RWPE1 (cell line): Measurements from ENCODE around the gene FGFR2.

Experiments used
- CTCF ChIA-PET: fragments of 350-600 bp; sonication (Branson Sonifier 250); formaldehyde crosslinking; extraction: SDS; loops from one replicate; lab custom pipeline; 2021; lab: Yijun Ruan, JAX
- POLR2A ChIA-PET: fragments of 400-600 bp; formaldehyde crosslinking; extraction: SDS; loops from one replicate; lab custom pipeline; 2020; ENCODE audit warnings: antibody characterized with exemption; ENCODE audit not compliant: low non-redundant PET; lab: Yijun Ruan, JAX
- DNase-seq: peaks from one replicate; pipeline ENCODE4 v3.0.0; 2012; ENCODE audit warnings: low spot score
- H3K27ac ChIP-seq: fragments of 450-650 bp; 2 replicates; pipeline ENCODE4 v1.5.1; 2017
- TF ChIP-seq, protein P1 (sequence below): fragments of 450-650 bp; conservative IDR thresholded peaks from 2 replicates; pipeline ENCODE4 v1.5.1; 2017; ENCODE audit warnings: low read depth, mild to moderate bottlenecking

The FGFR2 gene

GRCh38 chr10:121433965-121434364 lies 164.3 kb downstream of the FGFR2 start:
- H3K27ac ChIP-seq: no peak overlapping the region
- POLR2A ChIA-PET: no interaction called here
- no peak for DNase-seq
- CTCF ChIA-PET: interaction anchor here (0.6 kb wide), 1 partner anchor 39 kb away, joined by 4 read pairs; no protein-coding TSS in a partner anchor
- TF ChIP-seq, protein P1, sequence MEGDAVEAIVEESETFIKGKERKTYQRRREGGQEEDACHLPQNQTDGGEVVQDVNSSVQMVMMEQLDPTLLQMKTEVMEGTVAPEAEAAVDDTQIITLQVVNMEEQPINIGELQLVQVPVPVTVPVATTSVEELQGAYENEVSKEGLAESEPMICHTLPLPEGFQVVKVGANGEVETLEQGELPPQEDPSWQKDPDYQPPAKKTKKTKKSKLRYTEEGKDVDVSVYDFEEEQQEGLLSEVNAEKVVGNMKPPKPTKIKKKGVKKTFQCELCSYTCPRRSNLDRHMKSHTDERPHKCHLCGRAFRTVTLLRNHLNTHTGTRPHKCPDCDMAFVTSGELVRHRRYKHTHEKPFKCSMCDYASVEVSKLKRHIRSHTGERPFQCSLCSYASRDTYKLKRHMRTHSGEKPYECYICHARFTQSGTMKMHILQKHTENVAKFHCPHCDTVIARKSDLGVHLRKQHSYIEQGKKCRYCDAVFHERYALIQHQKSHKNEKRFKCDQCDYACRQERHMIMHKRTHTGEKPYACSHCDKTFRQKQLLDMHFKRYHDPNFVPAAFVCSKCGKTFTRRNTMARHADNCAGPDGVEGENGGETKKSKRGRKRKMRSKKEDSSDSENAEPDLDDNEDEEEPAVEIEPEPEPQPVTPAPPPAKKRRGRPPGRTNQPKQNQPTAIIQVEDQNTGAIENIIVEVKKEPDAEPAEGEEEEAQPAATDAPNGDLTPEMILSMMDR: no peak

GRCh38 chr10:121428867-121429266 lies 169.4 kb downstream of the FGFR2 start:
- TF ChIP-seq, protein P1: no peak
- DNase-seq: no peak
- ChIA-PET CTCF (interaction anchor here (0.7 kb wide), 1 partner anchor 348 kb away, joined by 3 read pairs; no protein-coding TSS in a partner anchor), POLR2A (no interaction called here)
- no peak overlapping the region for H3K27ac ChIP-seq
